ENCODE measurements around the gene FXYD2. TPM values are rescaled to one million over a fixed set of nuclear protein-coding genes. Genes with fewer than 3 reads are reported as not detected.

FXYD2 gene
- total and polyA plus RNA-seq, 2 donors (not counting 3 experiments of a cell fraction or from before 2014, with no cell fraction given), result 0.99 to 1.8 TPM

GRCh38 chr11:117816151-117816741, 8.3 kb downstream of the FXYD2 start:
- Histone ChIP-seq H3K79me2 (ENCODE audit: control insufficient read depth, insufficient read depth, low read length) (no peaks in the 10 kb centered on the region), H3K27ac (ENCODE audit: insufficient read depth, low read depth, low read length) (no peak overlapping the region), H3K4me2 (ENCODE audit: insufficient read depth, low read length) (no peak overlapping the region), H2AFZ (ENCODE audit: low read depth, low read length) (no peak overlapping the region), H3K9ac (replicated peaks; ENCODE audit: extremely low read depth, insufficient read depth, low read length) (no peak overlapping the region), H3K27me3 (ENCODE audit: control insufficient read depth in 2 of 2, insufficient read depth in 2 of 2, low read length in 2 of 2) (peaks cover 0 to 1% of the 10 kb centered on the region in 2 experiments), H4K20me1 (replicated peaks; ENCODE audit: control insufficient read depth, extremely low read depth, insufficient read depth, low read length) (no peaks in the 10 kb centered on the region), H3K4me1 (ENCODE audit: control insufficient read depth, extremely low read depth, insufficient read depth, low read length) (peaks cover 15% of the 10 kb centered on the region), H3K36me3 (ENCODE audit: control insufficient read depth in 2 of 2, extremely low read depth in 1 of 2, insufficient read depth in 2 of 2, low read length in 2 of 2) (no peaks in the 10 kb centered on the region), H3K9me3 (replicated peaks; ENCODE audit: control insufficient read depth, insufficient read depth, low read length) (no peaks in the 10 kb centered on the region), H3K9me1 (replicated peaks; ENCODE audit: control insufficient read depth, extremely low read depth, insufficient read depth, low read length) (no peaks in the 10 kb centered on the region), H3K4me3 (replicated peaks in 1 of 3; ENCODE audit: insufficient read depth in 1 of 3, low read depth in 1 of 3, low read length in 3 of 3) (no peak overlapping the region)
- no TSS peak for BruUV-seq (replicated peaks)
- CTCF ChIA-PET, result interaction anchor here (1.2 to 12.2 kb wide), 10 partner anchors 8 to 391 kb away, joined by 4 to 520 read pairs (median 15); no protein-coding TSS in a partner anchor
- POLR2A ChIA-PET, result no interaction called here
- TF ChIP-seq GATA2 (IDR thresholded peaks at IDR 0.05; ENCODE audit: insufficient read depth, insufficient read length, low read depth, low read length), result no peak
- TF ChIP-seq JUN (IDR thresholded peaks at IDR 0.05; ENCODE audit: borderline replicate concordance, insufficient read depth, insufficient read length, low read depth), result no peak
- TF ChIP-seq EZH2 (IDR thresholded peaks at IDR 0.05; ENCODE audit: borderline replicate concordance, low read depth, low read length, severe bottlenecking), result no peak
- TF ChIP-seq POLR2AphosphoS5 (IDR thresholded peaks at IDR 0.05; ENCODE audit: insufficient read depth, low read depth, low read length), result no peak
- no peak for TF ChIP-seq POLR2A (IDR thresholded peaks at IDR 0.05; ENCODE audit: low read depth, low read length)
- DNase-seq (ENCODE audit: low read depth, low spot score) (no peak), FAIRE-seq (no peak)
- dilution Hi-C loops (cut with MboI; ENCODE audit: extremely low pct_ligation_motif_present, low sequenced_read_pairs) (no loop called here), intact Hi-C loops (cut with micrococcal nuclease) (loop anchor here (10.0 kb wide), 1 partner anchor 581 kb away; the partner anchor contains the start of genes PCSK7 and RNF214)

GRCh38 chr11:117815262-117815803, 9.2 kb downstream of the FXYD2 start:
- H3K9me1 ChIP-seq (replicated peaks; ENCODE audit: control insufficient read depth, extremely low read depth, insufficient read depth, low read length), result no peaks in the 10 kb centered on the region
- no TSS peak for BruUV-seq (replicated peaks)
- TF ChIP-seq FOS (IDR thresholded peaks at IDR 0.05; ENCODE audit: borderline replicate concordance, insufficient read depth, low read length), result no peak
- TF ChIP-seq MAX (IDR thresholded peaks at IDR 0.05; ENCODE audit: insufficient read depth, insufficient read length), result no peak
- no peak for TF ChIP-seq POLR2A (IDR thresholded peaks at IDR 0.05; ENCODE audit: low read depth, low read length)
- no peak for TF ChIP-seq GATA2 (IDR thresholded peaks at IDR 0.05; ENCODE audit: insufficient read depth, insufficient read length, low read depth, low read length)
- no peak for TF ChIP-seq EZH2 (IDR thresholded peaks at IDR 0.05; ENCODE audit: borderline replicate concordance, low read depth, low read length, severe bottlenecking)
- TF ChIP-seq POLR2AphosphoS5 (IDR thresholded peaks at IDR 0.05; ENCODE audit: insufficient read depth, low read depth, low read length), result no peak
- no peak for TF ChIP-seq MYC (IDR thresholded peaks at IDR 0.05; ENCODE audit: low read depth, low read length)
- TF ChIP-seq JUN (IDR thresholded peaks at IDR 0.05; ENCODE audit: borderline replicate concordance, insufficient read depth, insufficient read length, low read depth), result no peak
- TF ChIP-seq CTCF (IDR thresholded peaks at IDR 0.05; ENCODE audit: extremely low read depth in 1 of 2, insufficient read depth in 1 of 2, low read depth in 1 of 2, low read length in 2 of 2), result no peak
- no peak overlapping the region for H3K27ac ChIP-seq (ENCODE audit: insufficient read depth, low read depth, low read length)
- no peak overlapping the region for H3K9ac ChIP-seq (replicated peaks; ENCODE audit: extremely low read depth, insufficient read depth, low read length)
- no peak overlapping the region for H3K4me2 ChIP-seq (ENCODE audit: insufficient read depth, low read length)
- no peaks in the 10 kb centered on the region for H4K20me1 ChIP-seq (replicated peaks; ENCODE audit: control insufficient read depth, extremely low read depth, insufficient read depth, low read length)
- peaks cover 0 to 1% of the 10 kb centered on the region in 2 experiments for H3K27me3 ChIP-seq (ENCODE audit: control insufficient read depth in 2 of 2, insufficient read depth in 2 of 2, low read length in 2 of 2)
- no peaks in the 10 kb centered on the region for H3K36me3 ChIP-seq (ENCODE audit: control insufficient read depth in 2 of 2, extremely low read depth in 1 of 2, insufficient read depth in 2 of 2, low read length in 2 of 2)
- intact Hi-C loops (cut with micrococcal nuclease), result loop anchor here (10.0 kb wide), 1 partner anchor 581 kb away; the partner anchor contains the start of genes PCSK7 and RNF214
- DNase-seq (ENCODE audit: low read depth, low spot score) (no peak), FAIRE-seq (no peak)
- no peak overlapping the region for H3K4me3 ChIP-seq (replicated peaks in 1 of 3; ENCODE audit: insufficient read depth in 1 of 3, low read depth in 1 of 3, low read length in 3 of 3)
- ChIA-PET POLR2A (no interaction called here), CTCF (interaction anchor here (1.0 to 12.2 kb wide), 6 partner anchors 7 to 389 kb away, joined by 3 to 520 read pairs (median 81); no protein-coding TSS in a partner anchor)
- H3K9me3 ChIP-seq (replicated peaks; ENCODE audit: control insufficient read depth, insufficient read depth, low read length), result no peaks in the 10 kb centered on the region
- H3K4me1 ChIP-seq (ENCODE audit: control insufficient read depth, extremely low read depth, insufficient read depth, low read length), result peaks cover 15% of the 10 kb centered on the region
- dilution Hi-C loops (cut with MboI; ENCODE audit: extremely low pct_ligation_motif_present, low sequenced_read_pairs), result no loop called here
- H3K79me2 ChIP-seq (ENCODE audit: control insufficient read depth, insufficient read depth, low read length), result no peaks in the 10 kb centered on the region
- no peak overlapping the region for H2AFZ ChIP-seq (ENCODE audit: low read depth, low read length)

Measured in endothelial cell of umbilical vein (primary cell).